ENCODE measurements around the gene XIRP2. TPM values are rescaled to one million over a fixed set of nuclear protein-coding genes. Genes with fewer than 3 reads are reported as not detected.

The XIRP2 gene
- total and polyA plus RNA-seq, 10 of the 15 experiments (the other 5 are each of a cell fraction or from before 2014, with no cell fraction given) = 0.03 TPM; not detected in 9

DNA sequence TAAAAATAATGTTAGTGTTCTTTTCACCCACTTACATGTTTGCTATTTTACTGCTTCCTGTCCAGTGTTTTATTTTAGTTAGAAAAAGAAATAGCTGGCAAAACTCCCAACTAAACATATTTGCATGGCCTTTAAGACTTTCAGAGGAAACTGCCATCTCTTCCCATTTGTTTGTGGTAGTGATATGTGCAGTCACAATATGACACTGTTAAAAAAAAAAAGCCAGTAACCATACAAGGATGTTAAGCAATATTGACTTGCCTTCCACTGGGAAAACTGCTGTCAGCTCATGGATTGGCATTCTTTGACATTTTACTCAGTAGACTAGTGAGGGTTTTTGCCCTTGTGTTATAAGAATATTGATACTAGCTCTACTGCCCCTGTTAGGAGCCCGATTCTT lies 29.1 kb downstream of the XIRP2 start:
- H3K36me3 ChIP-seq (ENCODE audit: control insufficient read depth in 2 of 2, insufficient read depth in 2 of 2, low read length in 1 of 2) = no peaks in the 10 kb centered on the region
- TF ChIP-seq, protein P1, sequence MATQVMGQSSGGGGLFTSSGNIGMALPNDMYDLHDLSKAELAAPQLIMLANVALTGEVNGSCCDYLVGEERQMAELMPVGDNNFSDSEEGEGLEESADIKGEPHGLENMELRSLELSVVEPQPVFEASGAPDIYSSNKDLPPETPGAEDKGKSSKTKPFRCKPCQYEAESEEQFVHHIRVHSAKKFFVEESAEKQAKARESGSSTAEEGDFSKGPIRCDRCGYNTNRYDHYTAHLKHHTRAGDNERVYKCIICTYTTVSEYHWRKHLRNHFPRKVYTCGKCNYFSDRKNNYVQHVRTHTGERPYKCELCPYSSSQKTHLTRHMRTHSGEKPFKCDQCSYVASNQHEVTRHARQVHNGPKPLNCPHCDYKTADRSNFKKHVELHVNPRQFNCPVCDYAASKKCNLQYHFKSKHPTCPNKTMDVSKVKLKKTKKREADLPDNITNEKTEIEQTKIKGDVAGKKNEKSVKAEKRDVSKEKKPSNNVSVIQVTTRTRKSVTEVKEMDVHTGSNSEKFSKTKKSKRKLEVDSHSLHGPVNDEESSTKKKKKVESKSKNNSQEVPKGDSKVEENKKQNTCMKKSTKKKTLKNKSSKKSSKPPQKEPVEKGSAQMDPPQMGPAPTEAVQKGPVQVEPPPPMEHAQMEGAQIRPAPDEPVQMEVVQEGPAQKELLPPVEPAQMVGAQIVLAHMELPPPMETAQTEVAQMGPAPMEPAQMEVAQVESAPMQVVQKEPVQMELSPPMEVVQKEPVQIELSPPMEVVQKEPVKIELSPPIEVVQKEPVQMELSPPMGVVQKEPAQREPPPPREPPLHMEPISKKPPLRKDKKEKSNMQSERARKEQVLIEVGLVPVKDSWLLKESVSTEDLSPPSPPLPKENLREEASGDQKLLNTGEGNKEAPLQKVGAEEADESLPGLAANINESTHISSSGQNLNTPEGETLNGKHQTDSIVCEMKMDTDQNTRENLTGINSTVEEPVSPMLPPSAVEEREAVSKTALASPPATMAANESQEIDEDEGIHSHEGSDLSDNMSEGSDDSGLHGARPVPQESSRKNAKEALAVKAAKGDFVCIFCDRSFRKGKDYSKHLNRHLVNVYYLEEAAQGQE (IDR thresholded peaks at IDR 0.05; ENCODE audit: low read depth, low read length) = no peak
- TF ChIP-seq, protein P2, sequence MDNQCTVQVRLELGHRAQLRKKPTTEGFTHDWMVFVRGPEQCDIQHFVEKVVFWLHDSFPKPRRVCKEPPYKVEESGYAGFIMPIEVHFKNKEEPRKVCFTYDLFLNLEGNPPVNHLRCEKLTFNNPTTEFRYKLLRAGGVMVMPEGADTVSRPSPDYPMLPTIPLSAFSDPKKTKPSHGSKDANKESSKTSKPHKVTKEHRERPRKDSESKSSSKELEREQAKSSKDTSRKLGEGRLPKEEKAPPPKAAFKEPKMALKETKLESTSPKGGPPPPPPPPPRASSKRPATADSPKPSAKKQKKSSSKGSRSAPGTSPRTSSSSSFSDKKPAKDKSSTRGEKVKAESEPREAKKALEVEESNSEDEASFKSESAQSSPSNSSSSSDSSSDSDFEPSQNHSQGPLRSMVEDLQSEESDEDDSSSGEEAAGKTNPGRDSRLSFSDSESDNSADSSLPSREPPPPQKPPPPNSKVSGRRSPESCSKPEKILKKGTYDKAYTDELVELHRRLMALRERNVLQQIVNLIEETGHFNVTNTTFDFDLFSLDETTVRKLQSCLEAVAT (IDR thresholded peaks at IDR 0.05) = no peak
- TF ChIP-seq ZSCAN29 (IDR thresholded peaks at IDR 0.05) (no peak), STAT1 (conservative IDR thresholded peaks at IDR 0.05) (no peak)
- TF ChIP-seq, protein P3, sequence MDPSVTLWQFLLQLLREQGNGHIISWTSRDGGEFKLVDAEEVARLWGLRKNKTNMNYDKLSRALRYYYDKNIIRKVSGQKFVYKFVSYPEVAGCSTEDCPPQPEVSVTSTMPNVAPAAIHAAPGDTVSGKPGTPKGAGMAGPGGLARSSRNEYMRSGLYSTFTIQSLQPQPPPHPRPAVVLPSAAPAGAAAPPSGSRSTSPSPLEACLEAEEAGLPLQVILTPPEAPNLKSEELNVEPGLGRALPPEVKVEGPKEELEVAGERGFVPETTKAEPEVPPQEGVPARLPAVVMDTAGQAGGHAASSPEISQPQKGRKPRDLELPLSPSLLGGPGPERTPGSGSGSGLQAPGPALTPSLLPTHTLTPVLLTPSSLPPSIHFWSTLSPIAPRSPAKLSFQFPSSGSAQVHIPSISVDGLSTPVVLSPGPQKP (IDR thresholded peaks at IDR 0.05; ENCODE audit: low read depth, low read length) = no peak
- no peak overlapping the region for H3K9ac ChIP-seq (ENCODE audit: control insufficient read depth, insufficient read depth, low read length)
- RAD21 ChIA-PET (ENCODE audit: unreplicated experiment) = no interaction called here
- H3K9me3 ChIP-seq (replicated peaks; ENCODE audit: control insufficient read depth, insufficient read depth, low read length) = no peaks in the 10 kb centered on the region
- CTCF ChIA-PET = interaction anchor here (1.1 kb wide), 1 partner anchor 13 kb away, joined by 4 read pairs; no protein-coding TSS in a partner anchor
- WGBS (ENCODE audit: insufficient coverage, insufficient replicate concordance, low lambda C conversion rate, missing lambda C conversion rate) = 0% methylated on average over 1 of the region's 1 CpG
- no peaks in the 10 kb centered on the region for H3K4me1 ChIP-seq (ENCODE audit: control insufficient read depth, insufficient read depth, low read length)
- H3K4me2 ChIP-seq (ENCODE audit: control insufficient read depth, insufficient read depth) = no peak overlapping the region
- ATAC-seq = no peak
- FAIRE-seq = no peak
- H3K4me3 ChIP-seq = no peak overlapping the region
- SMC1A ChIA-PET (ENCODE audit: uncharacterized antibody, unreplicated experiment) = interaction anchor here (1.3 kb wide), 1 partner anchor 17 kb away, joined by 6 read pairs; no protein-coding TSS in a partner anchor
- no peak overlapping the region for H2AFZ ChIP-seq (ENCODE audit: control insufficient read depth, low read depth, low read length)
- intact Hi-C loops (cut with micrococcal nuclease; ENCODE audit: unreplicated experiment) = no loop called here
- BruUV-seq (replicated peaks) = no TSS peak
- H3K27ac ChIP-seq (ENCODE audit: control insufficient read depth, insufficient read depth) = no peak overlapping the region
- H4K20me1 ChIP-seq (ENCODE audit: control insufficient read depth, insufficient read depth) = no peaks in the 10 kb centered on the region
- POLR2A ChIA-PET = no interaction called here
- H3K27me3 ChIP-seq (replicated peaks in 1 of 2; ENCODE audit: control insufficient read depth in 2 of 2, insufficient read depth in 2 of 2, low read length in 1 of 2) = no peaks in the 10 kb centered on the region
- in situ Hi-C loops (cut with MboI) = no loop called here
- H3K79me2 ChIP-seq (ENCODE audit: control insufficient read depth, insufficient read depth, low read length) = no peaks in the 10 kb centered on the region
- DNase-seq (ENCODE audit: low read depth, low spot score) = no peak
